Glutamatergic neuron (in vitro differentiated cells): ENCODE measurements around the gene ARID1B. TPM values are rescaled to one million over a fixed set of nuclear protein-coding genes. Genes with fewer than 3 reads are reported as not detected.
A peak's percentile ranks its signal among the peaks of the same experiment; 100 is the strongest.

ENCODE experiments used
- DNase-seq: peaks from one replicate; pipeline ENCODE4 v3.0.0; 2022
- H3K27ac Mint-ChIP-seq: one replicate; pipeline ENCODE4 v1.8.0; 2020; ENCODE audit warnings: mild to moderate bottlenecking, mixed read lengths, inconsistent platforms; ENCODE audit not compliant: unreplicated experiment
- H3K27me3 Mint-ChIP-seq: one replicate; pipeline ENCODE4 v1.8.0; 2020; ENCODE audit warnings: mild to moderate bottlenecking, moderate library complexity, mixed read lengths, inconsistent platforms; ENCODE audit not compliant: unreplicated experiment
- H3K36me3 Mint-ChIP-seq: one replicate; pipeline ENCODE4 v1.8.0; 2020; ENCODE audit warnings: mild to moderate bottlenecking, mixed read lengths, inconsistent platforms; ENCODE audit not compliant: unreplicated experiment
- H3K4me1 Mint-ChIP-seq: one replicate; pipeline ENCODE4 v1.8.0; 2020; ENCODE audit warnings: mild to moderate bottlenecking, low read depth, mixed read lengths, inconsistent platforms; ENCODE audit not compliant: unreplicated experiment
- H3K4me3 Mint-ChIP-seq: one replicate; pipeline ENCODE4 v1.8.0; 2020; ENCODE audit warnings: mild to moderate bottlenecking, mixed read lengths, inconsistent platforms; ENCODE audit not compliant: unreplicated experiment
- H3K9me3 Mint-ChIP-seq: one replicate; pipeline ENCODE4 v1.8.0; 2020; ENCODE audit warnings: mild to moderate bottlenecking, moderate library complexity, mixed read lengths, inconsistent platforms; ENCODE audit not compliant: unreplicated experiment
- CTCF ChIP-seq: fragments of 200-600 bp; sonication (generic); IDR thresholded peaks from one replicate; pipeline ENCODE4 v1.5.0; 2021; ENCODE audit not compliant: partially characterized antibody, unreplicated experiment
- total RNA-seq: library from RNA; stranded (reverse); fragmentation: NEBNext Ultra II Directional; extraction: Animal tissue kit (Norgen Biotek cat#: 25700); gene quantifications from one replicate; pipeline ENCODE4 v1.2.1, GENCODE V29; 2021; ENCODE audit not compliant: unreplicated experiment

ARID1B gene
- total RNA-seq, 1 donor from 2014 or later: 202 TPM

- Mint-ChIP-seq H3K27me3 (peaks cover 5% of the 10 kb centered on the region), H3K4me1 (peaks cover 24% of the 10 kb centered on the region), H3K4me3 (no peak overlapping the region), H3K36me3 (no peaks in the 10 kb centered on the region), H3K27ac (peak overlapping the region; percentile 44), H3K9me3 (peaks cover 4% of the 10 kb centered on the region)
- no peak for TF ChIP-seq CTCF
- DNase-seq: no peak
These were observed 62.4 kb downstream of the ARID1B start for GRCh38 chr6:156839591-156840001.

GRCh38 chr6:156840136-156840535 lies 63.0 kb downstream of the ARID1B start:
- peaks cover 5% of the 10 kb centered on the region for H3K27me3 Mint-ChIP-seq
- H3K9me3 Mint-ChIP-seq: peaks cover 4% of the 10 kb centered on the region
- H3K4me3 Mint-ChIP-seq: no peak overlapping the region
- no peak overlapping the region for H3K27ac Mint-ChIP-seq
- H3K4me1 Mint-ChIP-seq: peaks cover 30% of the 10 kb centered on the region
- no peaks in the 10 kb centered on the region for H3K36me3 Mint-ChIP-seq
- DNase-seq: no peak
- TF ChIP-seq CTCF: no peak

- H3K27ac Mint-ChIP-seq: peak overlapping the region; percentile 23
- peaks cover 5% of the 10 kb centered on the region for H3K27me3 Mint-ChIP-seq
- peaks cover 4% of the 10 kb centered on the region for H3K9me3 Mint-ChIP-seq
- no peaks in the 10 kb centered on the region for H3K36me3 Mint-ChIP-seq
- peaks cover 35% of the 10 kb centered on the region for H3K4me1 Mint-ChIP-seq
- no peak for DNase-seq
- TF ChIP-seq CTCF: no peak
- no peak overlapping the region for H3K4me3 Mint-ChIP-seq
These were observed 63.4 kb downstream of the ARID1B start for GRCh38 chr6:156840606-156841005.

- H3K36me3 Mint-ChIP-seq: no peaks in the 10 kb centered on the region
- peaks cover 37% of the 10 kb centered on the region for H3K4me1 Mint-ChIP-seq
- no peak for DNase-seq
- peaks cover 4% of the 10 kb centered on the region for H3K9me3 Mint-ChIP-seq
- no peak for TF ChIP-seq CTCF
- peaks cover 5% of the 10 kb centered on the region for H3K27me3 Mint-ChIP-seq
- H3K27ac Mint-ChIP-seq: no peak overlapping the region
- no peak overlapping the region for H3K4me3 Mint-ChIP-seq
These were observed 64.3 kb downstream of the ARID1B start for GRCh38 chr6:156841508-156841907.

GRCh38 chr6:156842598-156843250 lies 65.5 kb downstream of the ARID1B start:
- peaks cover 47% of the 10 kb centered on the region for H3K4me1 Mint-ChIP-seq
- no peak overlapping the region for H3K27ac Mint-ChIP-seq
- no peak for DNase-seq
- H3K36me3 Mint-ChIP-seq: no peaks in the 10 kb centered on the region
- H3K4me3 Mint-ChIP-seq: no peak overlapping the region
- TF ChIP-seq CTCF: no peak
- H3K27me3 Mint-ChIP-seq: peaks cover 5% of the 10 kb centered on the region
- peaks cover 4% of the 10 kb centered on the region for H3K9me3 Mint-ChIP-seq
